HepG2 (cell line): ENCODE measurements around the gene ADARB2. TPM values are rescaled to one million over a fixed set of nuclear protein-coding genes. Genes with fewer than 3 reads are reported as not detected.

Source experiments
- ATAC-seq: fragments of 200-7000 bp; cut with Tn5 transposase; 3 replicates; pipeline ENCODE4 v1.9.1; 2020; ENCODE audit warnings: mild to moderate bottlenecking, moderate library complexity
- BruUV-seq: library from RNA; stranded (reverse); fragments of 400-500 nt; replicated peaks from 2 replicates; lab custom pipeline; 2021; lab: Mats Ljungman, UMichigan
- CTCF ChIA-PET: fragments of 300-600 bp; formaldehyde crosslinking; extraction: SDS; loops from one replicate; lab custom pipeline; 2021; ENCODE audit warnings: low total read pairs, inconsistent platforms, low intra/inter-chr PET ratio; lab: Yijun Ruan, JAX
- POLR2A ChIA-PET: fragments of 350-600 bp; sonication (Branson Sonifier 250); formaldehyde crosslinking; loops from one replicate; lab custom pipeline; 2020; ENCODE audit warnings: antibody characterized with exemption, inconsistent platforms; lab: Yijun Ruan, JAX
- DNase-seq: peaks from one replicate; pipeline ENCODE4 v3.0.0-alpha.2; 2015; ENCODE audit warnings: low spot score
- FAIRE-seq: peaks from 3 replicates; lab custom pipeline; 2011; peaks lifted over from hg19 to GRCh38; lab: Jason Lieb, UNC
- H2AFZ ChIP-seq: one replicate; pipeline ENCODE4 v1.6.1; 2011; ENCODE audit warnings: low read length, inconsistent platforms
- H3K27ac ChIP-seq: fragments of 300-600 bp; 3 replicates; pipeline ENCODE4 v1.8.0; 2011; ENCODE audit warnings: mixed run types, mild to moderate bottlenecking, mixed read lengths, low read length, inconsistent platforms; ENCODE audit not compliant: insufficient read depth; ENCODE audit errors: extremely low read length
- H3K27me3 ChIP-seq, 2 experiments: fragments of 200-600 bp in 1 of 2; 2 replicates in 1 of 2; 3 replicates in 1 of 2; pipeline versions ENCODE4 v1.6.0 to v1.8.0; 2011; ENCODE audit warnings: low read length in 2 of 2, mild to moderate bottlenecking in 2 of 2, moderate library complexity in 2 of 2, inconsistent platforms in 1 of 2; ENCODE audit not compliant: insufficient read depth in 2 of 2, control insufficient read depth in 1 of 2
- H3K36me3 ChIP-seq, 2 experiments: fragments of 200-600 bp in 1 of 2; replicated peaks in 1 of 2; 2 replicates in 1 of 2; 3 replicates in 1 of 2; pipeline versions ENCODE4 v1.5.1 to v1.8.0; 2011; ENCODE audit warnings: low read length in 2 of 2, inconsistent platforms in 1 of 2; ENCODE audit not compliant: insufficient read depth in 2 of 2, control insufficient read depth in 1 of 2
- H3K4me1 ChIP-seq: 2 replicates; pipeline ENCODE4 v1.5.1; 2012; ENCODE audit warnings: low read length, inconsistent platforms; ENCODE audit not compliant: insufficient read depth
- H3K4me2 ChIP-seq: 2 replicates; pipeline ENCODE4 v1.6.0; 2011; ENCODE audit warnings: low read depth, low read length, inconsistent platforms
- H3K4me3 ChIP-seq, 3 experiments: fragments of 200-600 bp in 1 of 3; sonication (generic), shearing (Covaris generic) in 1 of 3; replicated peaks in 1 of 3; 2 replicates each; pipeline ENCODE4 v1.5.1; 2011 to 2016; ENCODE audit warnings: low read length in 3 of 3, inconsistent platforms in 2 of 3, low read depth in 2 of 3, mild to moderate bottlenecking in 2 of 3, control low read depth in 1 of 3, mixed read lengths in 1 of 3; ENCODE audit not compliant: insufficient read depth in 1 of 3
- H3K79me2 ChIP-seq: one replicate; pipeline ENCODE4 v1.6.1; 2011; ENCODE audit warnings: low read length, inconsistent platforms; ENCODE audit not compliant: insufficient read depth
- H3K9ac ChIP-seq: 2 replicates; pipeline ENCODE4 v1.6.0; 2011; ENCODE audit warnings: mild to moderate bottlenecking, low read depth, low read length, inconsistent platforms; ENCODE audit not compliant: insufficient read depth
- H3K9me3 ChIP-seq: 2 replicates; pipeline ENCODE4 v1.5.1; 2012; ENCODE audit warnings: mild to moderate bottlenecking, low read length
- H4K20me1 ChIP-seq: 2 replicates; pipeline ENCODE4 v1.6.0; 2011; ENCODE audit warnings: inconsistent platforms, mild to moderate bottlenecking, low read length, moderate library complexity; ENCODE audit not compliant: insufficient read depth
- CENPX ChIP-seq: sonication (generic); formaldehyde crosslinking; IDR thresholded peaks from 2 replicates; pipeline ENCODE4 v1.9.0; 2021; ENCODE audit warnings: mild to moderate bottlenecking, missing genetic modification reagents, moderate library complexity
- GABPB1 ChIP-seq: IDR thresholded peaks from 2 replicates; pipeline ENCODE4 v1.6.1; 2016; ENCODE audit warnings: mild to moderate bottlenecking, missing genetic modification reagents, moderate library complexity, missing compliant biosample characterization
- HHEX ChIP-seq: IDR thresholded peaks from 2 replicates; pipeline ENCODE4 v1.6.1; 2016; ENCODE audit warnings: control low read depth
- HOXA3 ChIP-seq: sonication (generic); formaldehyde crosslinking; IDR thresholded peaks from 2 replicates; pipeline ENCODE4 v1.5.0; 2020; ENCODE audit warnings: missing genetic modification reagents
- MAZ ChIP-seq, 2 experiments: sonication (generic) in 1 of 2; formaldehyde crosslinking in 1 of 2; IDR thresholded peaks; 2 replicates each; pipeline versions ENCODE4 v1.5.0 to v1.6.1; 2012 to 2020; ENCODE audit warnings: low read depth in 2 of 2, mild to moderate bottlenecking in 2 of 2, borderline replicate concordance in 1 of 2, improper control_type of control experiment in 1 of 2, low read length in 1 of 2, missing genetic modification reagents in 1 of 2, moderate library complexity in 1 of 2
- NR2F1 ChIP-seq, 2 experiments: fragments of 450-650 bp in 1 of 2; formaldehyde crosslinking in 1 of 2; IDR thresholded peaks; 2 replicates each; pipeline versions ENCODE4 v1.5.0 to v1.6.1; 2016 to 2020; ENCODE audit warnings: mild to moderate bottlenecking in 1 of 2, missing compliant biosample characterization in 1 of 2, missing genetic modification reagents in 1 of 2, moderate library complexity in 1 of 2
- TEAD3 ChIP-seq: optimal IDR thresholded peaks from 2 replicates; pipeline ENCODE3; 2016; ENCODE audit warnings: borderline replicate concordance
- ZFP90 ChIP-seq: sonication (generic); formaldehyde crosslinking; IDR thresholded peaks from 2 replicates; pipeline ENCODE4 v1.8.0; 2022; ENCODE audit warnings: missing genetic modification reagents, mild to moderate bottlenecking, inconsistent platforms, borderline replicate concordance
- ZFX ChIP-seq: sonication (generic); formaldehyde crosslinking; IDR thresholded peaks from 2 replicates; pipeline ENCODE4 v1.4.0; 2020; ENCODE audit warnings: mild to moderate bottlenecking, low read depth, missing genetic modification reagents, moderate library complexity
- ZNF17 ChIP-seq: sonication (generic); formaldehyde crosslinking; IDR thresholded peaks from 2 replicates; pipeline ENCODE4 v1.5.0; 2020; ENCODE audit warnings: mild to moderate bottlenecking, missing genetic modification reagents
- ZNF205 ChIP-seq: IDR thresholded peaks from 2 replicates; pipeline ENCODE4 v1.6.1; 2018; ENCODE audit warnings: missing biosample characterization, missing genetic modification reagents
- ZNF547 ChIP-seq: sonication (generic); formaldehyde crosslinking; IDR thresholded peaks from 2 replicates; pipeline ENCODE4 v1.5.1; 2020; ENCODE audit warnings: mild to moderate bottlenecking, missing genetic modification reagents
- ZNF558 ChIP-seq: sonication (generic); formaldehyde crosslinking; IDR thresholded peaks from 2 replicates; pipeline ENCODE4 v1.9.0; 2022; ENCODE audit warnings: mild to moderate bottlenecking, missing genetic modification reagents, borderline replicate concordance
- ZNF563 ChIP-seq: sonication (generic); formaldehyde crosslinking; IDR thresholded peaks from 2 replicates; pipeline ENCODE4 v1.8.0; 2022; ENCODE audit warnings: mild to moderate bottlenecking, moderate library complexity, missing genetic modification reagents
- WGBS: methylation state at CpG from one replicate; pipeline ENCODE4 v1.1.6; 2017; ENCODE audit warnings: low lambda C conversion rate; 5-methylcytosine and 5-hydroxymethylcytosine counted together
- in situ Hi-C: cut with HindIII; loops from 2 replicates; pipeline ENCODE4 v1.10.0; 2017; ENCODE audit warnings: low pct_unique_long_range_greater_than_20kb; ENCODE audit not compliant: extremely low pct_ligation_motif_present
- intact Hi-C: fragments of 100-400 bp; cut with micrococcal nuclease; formaldehyde crosslinking; loops from one replicate; pipeline ENCODE4 v1.10.0; 2022; ENCODE audit not compliant: unreplicated experiment
- polyA plus RNA-seq, 8 experiments: library from polyadenylated mRNA; depleted of rRNA in 3 of 8; stranded (reverse) in 7 of 8; unstranded in 1 of 8; fragments of >200 nt; fragmentation: Illumina TruSeq in 4 of 8; extraction: Trizol in 4 of 8; gene quantifications; 2 replicates each; pipeline versions ENCODE4 v1.2.1 to v1.2.3, GENCODE V29; 2011 to 2016; ENCODE audit warnings: low read depth in 4 of 8, missing spikeins in 1 of 8, mixed read lengths in 1 of 8; ENCODE audit not compliant: insufficient read depth in 1 of 8
- total RNA-seq, 5 experiments: library from RNA; depleted of rRNA; stranded (reverse); fragments of >200 nt; fragmentation: Illumina TruSeq; extraction: Trizol; gene quantifications; 2 replicates each; pipeline ENCODE4 v1.2.3, GENCODE V29; 2016; ENCODE audit warnings: low read depth in 1 of 5
- TF ChIP-seq, protein P1 (sequence below): sonication (generic); formaldehyde crosslinking; IDR thresholded peaks from 2 replicates; pipeline ENCODE4 v1.5.1; 2020; ENCODE audit warnings: missing genetic modification reagents, mild to moderate bottlenecking, borderline replicate concordance
- TF ChIP-seq, protein P2 (sequence below): IDR thresholded peaks from 2 replicates; pipeline ENCODE4 v1.6.1; 2016; ENCODE audit warnings: control low read depth
- TF ChIP-seq, protein P3 (sequence below): sonication (generic); formaldehyde crosslinking; IDR thresholded peaks from 2 replicates; pipeline ENCODE4 v1.4.0; 2020; ENCODE audit warnings: low read depth, mild to moderate bottlenecking, missing genetic modification reagents

ADARB2 gene
- total and polyA plus RNA-seq, 2 of the 13 experiments (the other 11 are each of a cell fraction or from before 2014, with no cell fraction given) = not detected

DNA sequence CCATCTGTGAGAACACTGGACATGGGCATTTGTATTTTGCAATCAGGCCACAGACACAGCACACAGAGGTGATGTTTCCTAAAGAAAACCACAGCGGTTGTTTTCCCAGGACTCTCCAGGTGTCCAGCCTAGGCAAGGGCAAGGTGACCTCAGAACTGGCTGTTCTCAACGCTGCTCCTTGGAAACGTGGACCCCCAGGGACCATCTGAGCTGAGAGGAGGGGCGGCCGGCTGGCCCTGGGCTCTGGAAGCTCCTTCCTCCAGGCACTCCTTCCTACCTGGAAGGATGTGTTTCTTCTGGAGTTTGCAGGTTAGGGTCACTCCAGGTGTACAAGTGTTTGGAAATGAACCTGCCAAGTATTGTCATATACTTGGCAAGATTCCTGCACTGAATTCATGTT is 103.1 kb downstream of the ADARB2 start:
- TF ChIP-seq ZFP90 (CRISPR knock-in tag) (no peak), ZNF547 (CRISPR knock-in tag) (no peak), ZFX (no peak), ZNF563 (CRISPR knock-in tag) (no peak), MAZ (IDR thresholded peaks at IDR 0.05; ENCODE audit: borderline replicate concordance, low read depth, low read length) (no peak), MAZ (CRISPR knock-in tag; IDR thresholded peaks at IDR 0.05; ENCODE audit: low read depth) (no peak), ZNF205 (CRISPR knock-in tag) (no peak), CENPX (CRISPR knock-in tag) (no peak), GABPB1 (CRISPR knock-in tag) (no peak), HHEX (CRISPR knock-in tag) (no peak), ZNF17 (CRISPR knock-in tag) (no peak), HOXA3 (CRISPR knock-in tag) (no peak), TEAD3 (no peak), NR2F1 (CRISPR knock-in tag; IDR thresholded peaks at IDR 0.05) (no peak), ZNF558 (CRISPR knock-in tag) (no peak)
- TF ChIP-seq, protein P1, sequence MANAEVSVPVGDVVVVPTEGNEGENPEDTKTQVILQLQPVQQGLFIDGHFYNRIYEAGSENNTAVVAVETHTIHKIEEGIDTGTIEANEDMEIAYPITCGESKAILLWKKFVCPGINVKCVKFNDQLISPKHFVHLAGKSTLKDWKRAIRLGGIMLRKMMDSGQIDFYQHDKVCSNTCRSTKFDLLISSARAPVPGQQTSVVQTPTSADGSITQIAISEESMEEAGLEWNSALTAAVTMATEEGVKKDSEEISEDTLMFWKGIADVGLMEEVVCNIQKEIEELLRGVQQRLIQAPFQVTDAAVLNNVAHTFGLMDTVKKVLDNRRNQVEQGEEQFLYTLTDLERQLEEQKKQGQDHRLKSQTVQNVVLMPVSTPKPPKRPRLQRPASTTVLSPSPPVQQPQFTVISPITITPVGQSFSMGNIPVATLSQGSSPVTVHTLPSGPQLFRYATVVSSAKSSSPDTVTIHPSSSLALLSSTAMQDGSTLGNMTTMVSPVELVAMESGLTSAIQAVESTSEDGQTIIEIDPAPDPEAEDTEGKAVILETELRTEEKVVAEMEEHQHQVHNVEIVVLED (CRISPR knock-in tag) = no peak
- TF ChIP-seq, protein P2, sequence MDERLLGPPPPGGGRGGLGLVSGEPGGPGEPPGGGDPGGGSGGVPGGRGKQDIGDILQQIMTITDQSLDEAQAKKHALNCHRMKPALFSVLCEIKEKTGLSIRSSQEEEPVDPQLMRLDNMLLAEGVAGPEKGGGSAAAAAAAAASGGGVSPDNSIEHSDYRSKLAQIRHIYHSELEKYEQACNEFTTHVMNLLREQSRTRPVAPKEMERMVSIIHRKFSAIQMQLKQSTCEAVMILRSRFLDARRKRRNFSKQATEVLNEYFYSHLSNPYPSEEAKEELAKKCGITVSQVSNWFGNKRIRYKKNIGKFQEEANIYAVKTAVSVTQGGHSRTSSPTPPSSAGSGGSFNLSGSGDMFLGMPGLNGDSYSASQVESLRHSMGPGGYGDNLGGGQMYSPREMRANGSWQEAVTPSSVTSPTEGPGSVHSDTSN (CRISPR knock-in tag) = no peak
- TF ChIP-seq, protein P3, sequence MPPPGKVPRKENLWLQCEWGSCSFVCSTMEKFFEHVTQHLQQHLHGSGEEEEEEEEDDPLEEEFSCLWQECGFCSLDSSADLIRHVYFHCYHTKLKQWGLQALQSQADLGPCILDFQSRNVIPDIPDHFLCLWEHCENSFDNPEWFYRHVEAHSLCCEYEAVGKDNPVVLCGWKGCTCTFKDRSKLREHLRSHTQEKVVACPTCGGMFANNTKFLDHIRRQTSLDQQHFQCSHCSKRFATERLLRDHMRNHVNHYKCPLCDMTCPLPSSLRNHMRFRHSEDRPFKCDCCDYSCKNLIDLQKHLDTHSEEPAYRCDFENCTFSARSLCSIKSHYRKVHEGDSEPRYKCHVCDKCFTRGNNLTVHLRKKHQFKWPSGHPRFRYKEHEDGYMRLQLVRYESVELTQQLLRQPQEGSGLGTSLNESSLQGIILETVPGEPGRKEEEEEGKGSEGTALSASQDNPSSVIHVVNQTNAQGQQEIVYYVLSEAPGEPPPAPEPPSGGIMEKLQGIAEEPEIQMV (CRISPR knock-in tag) = no peak
- CTCF ChIA-PET = no interaction called here
- Histone ChIP-seq H3K9me3 (no peaks in the 10 kb centered on the region), H3K4me1 (no peaks in the 10 kb centered on the region), H3K4me3 (no peak overlapping the region), H3K27ac (no peak overlapping the region), H2AFZ (no peak overlapping the region), H3K4me2 (no peak overlapping the region), H4K20me1 (no peaks in the 10 kb centered on the region), H3K9ac (no peak overlapping the region), H3K36me3 (no peaks in the 10 kb centered on the region), H3K27me3 (peaks cover 0 to 16% of the 10 kb centered on the region in 2 experiments; a peak in 1 of 5 replicates), H3K79me2 (no peaks in the 10 kb centered on the region)
- DNase-seq (no peak), ATAC-seq (no peak), FAIRE-seq (no peak)
- POLR2A ChIA-PET = no interaction called here
- BruUV-seq = no TSS peak
- in situ Hi-C loops = no loop called here
- intact Hi-C loops = no loop called here
- WGBS = 25% methylated on average over 2 of the region's 5 CpGs
